Measurements from ENCODE around the gene TMEM270. TPM values are rescaled to one million over a fixed set of nuclear protein-coding genes. Genes with fewer than 3 reads are reported as not detected.

Gene TMEM270, protein sequence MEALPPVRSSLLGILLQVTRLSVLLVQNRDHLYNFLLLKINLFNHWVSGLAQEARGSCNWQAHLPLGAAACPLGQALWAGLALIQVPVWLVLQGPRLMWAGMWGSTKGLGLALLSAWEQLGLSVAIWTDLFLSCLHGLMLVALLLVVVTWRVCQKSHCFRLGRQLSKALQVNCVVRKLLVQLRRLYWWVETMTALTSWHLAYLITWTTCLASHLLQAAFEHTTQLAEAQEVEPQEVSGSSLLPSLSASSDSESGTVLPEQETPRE
- not detected for total RNA-seq (ENCODE audit: unreplicated experiment)
- long read RNA-seq: 0 reads

DNA sequence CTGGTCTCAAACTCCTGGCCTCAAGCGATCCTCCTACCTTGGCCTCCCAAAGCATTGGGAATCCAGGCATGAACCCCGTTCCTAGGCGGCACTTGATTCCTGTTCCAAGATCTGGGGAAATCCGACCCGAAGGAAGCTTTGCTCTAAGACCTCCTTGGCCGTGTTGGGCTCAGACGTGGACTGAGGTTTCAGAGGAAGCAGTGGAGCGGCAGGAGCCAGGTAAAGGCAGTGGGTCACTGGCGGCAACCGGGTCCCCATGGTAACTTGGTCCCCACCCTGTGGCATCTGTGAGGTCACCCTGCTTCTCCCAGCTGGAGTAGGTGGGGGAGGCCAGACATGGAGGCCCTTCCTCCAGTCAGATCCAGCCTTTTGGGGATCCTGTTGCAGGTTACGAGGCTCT, at the start of gene TMEM270:
Gene TMEM270, plus strand, starts transcription at position 301 of the 400 bp plus-strand sequence. Its CDS starts 36 bp downstream, at position 337.
- H3K27me3 Mint-ChIP-seq (ENCODE audit: unreplicated experiment): peaks cover 5% of the 10 kb centered on the region
- no peaks in the 10 kb centered on the region for H3K4me1 Mint-ChIP-seq (ENCODE audit: unreplicated experiment)
- DNase-seq (ENCODE audit: low spot score): no peak
- no peak within 1 kb of the TSS for H3K27ac Mint-ChIP-seq (ENCODE audit: unreplicated experiment)
- no peaks in the 10 kb centered on the region for H3K36me3 Mint-ChIP-seq (ENCODE audit: low read depth, unreplicated experiment)
- TF ChIP-seq, protein P1, sequence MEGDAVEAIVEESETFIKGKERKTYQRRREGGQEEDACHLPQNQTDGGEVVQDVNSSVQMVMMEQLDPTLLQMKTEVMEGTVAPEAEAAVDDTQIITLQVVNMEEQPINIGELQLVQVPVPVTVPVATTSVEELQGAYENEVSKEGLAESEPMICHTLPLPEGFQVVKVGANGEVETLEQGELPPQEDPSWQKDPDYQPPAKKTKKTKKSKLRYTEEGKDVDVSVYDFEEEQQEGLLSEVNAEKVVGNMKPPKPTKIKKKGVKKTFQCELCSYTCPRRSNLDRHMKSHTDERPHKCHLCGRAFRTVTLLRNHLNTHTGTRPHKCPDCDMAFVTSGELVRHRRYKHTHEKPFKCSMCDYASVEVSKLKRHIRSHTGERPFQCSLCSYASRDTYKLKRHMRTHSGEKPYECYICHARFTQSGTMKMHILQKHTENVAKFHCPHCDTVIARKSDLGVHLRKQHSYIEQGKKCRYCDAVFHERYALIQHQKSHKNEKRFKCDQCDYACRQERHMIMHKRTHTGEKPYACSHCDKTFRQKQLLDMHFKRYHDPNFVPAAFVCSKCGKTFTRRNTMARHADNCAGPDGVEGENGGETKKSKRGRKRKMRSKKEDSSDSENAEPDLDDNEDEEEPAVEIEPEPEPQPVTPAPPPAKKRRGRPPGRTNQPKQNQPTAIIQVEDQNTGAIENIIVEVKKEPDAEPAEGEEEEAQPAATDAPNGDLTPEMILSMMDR (IDR thresholded peaks at IDR 0.05; ENCODE audit: unreplicated experiment): no peak
- H3K4me3 Mint-ChIP-seq (ENCODE audit: unreplicated experiment): no peak within 1 kb of the TSS
- peaks cover 4% of the 10 kb centered on the region for H3K9me3 Mint-ChIP-seq (ENCODE audit: unreplicated experiment)

DNA sequence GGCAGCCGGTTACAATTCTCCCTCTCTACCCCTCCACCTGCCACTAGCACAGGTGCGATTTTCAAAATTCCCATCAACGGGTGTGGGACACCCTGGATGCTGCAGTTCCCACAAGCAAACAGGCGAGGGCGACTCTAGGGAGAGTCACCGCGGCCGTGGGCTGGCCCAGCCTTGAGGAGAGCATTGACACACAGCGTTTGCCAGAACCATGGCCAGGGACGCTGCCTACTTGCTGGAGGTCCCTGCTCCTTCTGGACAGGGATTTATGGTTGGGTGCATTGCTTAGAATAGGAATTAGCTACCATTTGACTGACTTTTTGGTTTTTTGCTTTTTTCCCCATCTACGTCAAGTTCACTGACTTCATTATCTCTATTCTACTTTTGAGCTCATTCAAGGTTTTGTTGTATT, 49.2 kb upstream of the TMEM270 start:
- Mint-ChIP-seq H3K27me3 (ENCODE audit: unreplicated experiment) (no peaks in the 10 kb centered on the region), H3K4me1 (ENCODE audit: unreplicated experiment) (no peaks in the 10 kb centered on the region), H3K9me3 (ENCODE audit: unreplicated experiment) (no peaks in the 10 kb centered on the region), H3K4me3 (ENCODE audit: unreplicated experiment) (no peak overlapping the region), H3K36me3 (ENCODE audit: low read depth, unreplicated experiment) (no peaks in the 10 kb centered on the region), H3K27ac (ENCODE audit: unreplicated experiment) (no peak overlapping the region)
- DNase-seq (ENCODE audit: low spot score): peak; percentile 72
- TF ChIP-seq, protein P1 (IDR thresholded peaks at IDR 0.05; ENCODE audit: unreplicated experiment): peak; percentile 69

DNA sequence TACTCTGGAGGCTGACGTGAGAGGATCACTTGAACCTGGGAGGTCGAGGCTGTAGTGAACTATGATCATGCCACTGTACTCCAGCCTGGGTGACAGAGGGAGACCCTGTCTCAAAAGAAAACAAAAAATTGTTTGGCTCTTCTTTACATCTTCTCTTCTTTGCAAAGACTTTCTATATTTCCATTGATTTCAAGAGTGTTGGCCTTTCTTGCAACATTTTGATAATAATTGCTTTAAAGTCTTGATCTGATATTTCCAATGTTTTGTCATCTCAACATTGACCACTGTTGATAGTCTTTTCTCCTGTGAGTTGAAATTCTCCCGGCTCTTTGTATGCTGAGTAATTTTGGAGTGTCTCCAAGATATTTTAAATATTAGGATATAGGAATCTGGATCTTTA, 48.0 kb upstream of the TMEM270 start:
- Mint-ChIP-seq H3K4me1 (ENCODE audit: unreplicated experiment) (no peaks in the 10 kb centered on the region), H3K27me3 (ENCODE audit: unreplicated experiment) (no peaks in the 10 kb centered on the region), H3K9me3 (ENCODE audit: unreplicated experiment) (no peaks in the 10 kb centered on the region), H3K27ac (ENCODE audit: unreplicated experiment) (no peak overlapping the region), H3K36me3 (ENCODE audit: low read depth, unreplicated experiment) (no peaks in the 10 kb centered on the region), H3K4me3 (ENCODE audit: unreplicated experiment) (no peak overlapping the region)
- no peak for DNase-seq (ENCODE audit: low spot score)
- TF ChIP-seq, protein P1 (IDR thresholded peaks at IDR 0.05; ENCODE audit: unreplicated experiment): no peak

DNA sequence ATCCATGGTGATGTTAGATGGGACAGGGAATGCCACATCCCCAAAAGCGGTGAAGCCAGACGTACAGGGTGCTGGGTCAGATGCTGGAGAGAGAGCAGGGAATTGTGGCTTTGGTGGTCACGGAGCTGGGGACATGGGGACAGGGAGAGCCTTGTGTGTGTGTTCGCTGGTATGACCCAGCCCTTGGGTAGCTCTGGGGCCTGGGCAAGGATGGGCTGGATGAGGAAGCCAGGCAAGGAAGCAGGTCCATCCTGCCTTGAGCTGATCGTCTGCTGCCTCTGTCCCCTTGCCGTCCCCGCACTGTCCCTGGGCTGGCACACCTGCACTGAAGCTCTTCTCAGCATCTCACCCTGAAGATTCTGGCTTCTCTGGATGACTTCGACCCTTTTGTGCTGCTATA, 45.5 kb upstream of the TMEM270 start:
- no peaks in the 10 kb centered on the region for H3K9me3 Mint-ChIP-seq (ENCODE audit: unreplicated experiment)
- no peaks in the 10 kb centered on the region for H3K36me3 Mint-ChIP-seq (ENCODE audit: low read depth, unreplicated experiment)
- peaks cover 3% of the 10 kb centered on the region for H3K4me1 Mint-ChIP-seq (ENCODE audit: unreplicated experiment)
- TF ChIP-seq, protein P1 (IDR thresholded peaks at IDR 0.05; ENCODE audit: unreplicated experiment): no peak
- DNase-seq (ENCODE audit: low spot score): no peak
- H3K27ac Mint-ChIP-seq (ENCODE audit: unreplicated experiment): peak overlapping the region; percentile 68
- H3K4me3 Mint-ChIP-seq (ENCODE audit: unreplicated experiment): no peak overlapping the region
- H3K27me3 Mint-ChIP-seq (ENCODE audit: unreplicated experiment): no peaks in the 10 kb centered on the region

DNA sequence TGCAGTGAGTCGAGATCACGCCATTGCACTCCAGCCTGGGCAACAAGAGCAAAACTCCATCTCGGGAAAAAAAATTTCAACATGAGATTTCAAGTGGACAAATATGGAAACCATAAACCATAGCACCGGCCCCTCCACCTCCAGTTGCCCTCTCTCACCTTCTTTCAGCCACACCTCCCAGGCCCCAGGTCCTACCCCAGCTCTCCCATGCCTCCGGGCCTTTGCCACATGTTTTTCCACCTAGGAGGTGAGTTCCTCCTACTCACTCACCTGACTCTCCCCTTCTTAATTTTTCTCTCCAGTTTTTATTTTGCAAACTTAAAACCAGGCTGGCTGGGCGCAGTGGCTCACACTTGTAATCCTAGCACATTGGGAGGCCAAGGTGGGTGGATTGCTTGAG, 43.8 kb upstream of the TMEM270 start:
- no peak for DNase-seq (ENCODE audit: low spot score)
- Mint-ChIP-seq H3K36me3 (ENCODE audit: low read depth, unreplicated experiment) (no peaks in the 10 kb centered on the region), H3K27ac (ENCODE audit: unreplicated experiment) (no peak overlapping the region), H3K27me3 (ENCODE audit: unreplicated experiment) (peaks cover 4% of the 10 kb centered on the region), H3K9me3 (ENCODE audit: unreplicated experiment) (no peaks in the 10 kb centered on the region), H3K4me1 (ENCODE audit: unreplicated experiment) (peaks cover 3% of the 10 kb centered on the region), H3K4me3 (ENCODE audit: unreplicated experiment) (no peak overlapping the region)
- TF ChIP-seq, protein P1 (IDR thresholded peaks at IDR 0.05; ENCODE audit: unreplicated experiment): no peak
